D721Med (cell line): ENCODE results near the gene NEXN.
A peak's percentile ranks its signal among the peaks of the same experiment; 100 is the strongest.
"Not testable (repeated sequence)": the region's sequence is repeated elsewhere in the genome, so short reads cannot be mapped to it uniquely, and the experiment has no call there.

ENCODE experiments used
- DNase-seq: peaks from one replicate; pipeline ENCODE4 v3.0.0; 2011; ENCODE audit warnings: low spot score; ENCODE audit not compliant: insufficient read length
- FAIRE-seq: peaks from 2 replicates; lab custom pipeline; 2011; peaks lifted over from hg19 to GRCh38; lab: Jason Lieb, UNC
- CTCF ChIP-seq: IDR thresholded peaks from 2 replicates; pipeline ENCODE4 v1.5.1; 2012; ENCODE audit warnings: mild to moderate bottlenecking, control low read depth; ENCODE audit not compliant: insufficient read depth; ENCODE audit errors: missing control alignments

NEXN gene

DNA sequence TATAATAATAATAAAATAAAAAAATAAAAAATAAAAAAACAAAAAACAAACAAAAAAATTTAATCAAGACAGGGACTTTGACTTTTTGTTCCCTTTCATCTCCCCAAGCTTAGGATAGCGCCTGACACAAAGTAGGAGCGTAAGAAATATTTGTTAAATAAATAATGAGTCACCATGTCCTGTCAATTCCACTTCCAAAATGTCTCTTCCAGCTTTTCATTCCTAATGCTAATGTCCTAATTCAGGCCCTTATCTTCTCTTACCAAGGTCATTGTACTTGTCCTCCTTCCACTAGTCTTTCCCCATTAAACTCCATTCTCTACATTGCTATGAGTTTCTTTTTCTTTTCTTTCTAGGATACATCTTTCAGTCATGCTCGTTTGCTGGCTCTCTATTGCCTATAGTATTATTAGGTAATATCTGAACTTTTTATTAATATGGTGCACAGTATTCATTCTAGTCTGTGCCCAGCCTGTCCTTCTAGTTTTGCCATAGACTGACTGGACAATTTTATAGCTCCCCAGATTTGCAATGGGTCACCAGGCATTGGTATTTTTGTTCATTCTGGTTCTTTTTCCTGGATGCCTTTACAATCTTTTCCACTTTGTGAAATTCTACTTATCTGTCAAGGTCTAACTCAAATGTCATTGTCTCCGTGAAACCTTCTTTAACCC, 11.4 kb downstream of the NEXN start:
- no peak for TF ChIP-seq CTCF
- no peak for DNase-seq
- no peak for FAIRE-seq

DNA sequence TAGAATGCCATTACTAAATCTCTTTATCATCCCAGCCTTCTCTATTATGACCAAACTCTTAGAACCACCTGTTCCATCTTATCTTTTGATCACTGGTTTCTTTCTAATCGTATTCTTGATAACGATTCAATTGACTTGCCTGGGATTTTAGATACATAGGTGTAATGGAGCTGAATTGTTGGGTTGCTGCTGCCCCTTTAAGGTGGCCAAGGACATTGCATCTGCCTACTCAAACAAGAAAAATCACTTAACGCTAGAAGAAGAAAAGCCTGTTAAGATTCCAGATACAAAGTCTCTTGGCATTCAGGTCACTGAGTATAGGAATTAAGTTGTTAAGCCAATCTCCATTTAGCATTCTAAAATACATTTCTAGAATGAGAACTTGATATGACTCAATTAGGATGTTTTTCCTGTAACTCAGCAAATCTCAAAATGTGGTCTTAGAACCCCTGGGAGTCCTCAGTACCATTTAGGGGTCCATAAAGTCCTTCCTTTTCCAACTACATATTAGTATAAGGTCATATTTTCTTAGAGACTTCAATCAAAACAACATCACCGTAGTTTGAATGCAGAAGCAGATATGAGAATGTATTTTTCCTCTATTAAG, 12.4 kb downstream of the NEXN start:
- TF ChIP-seq CTCF: peak; percentile 83
- FAIRE-seq (peak; percentile 82), DNase-seq (no peak)

- TF ChIP-seq CTCF: no peak
- no peak for FAIRE-seq
- no peak for DNase-seq
Measured at GRCh38 chr1:77905603-77906002, 17.2 kb downstream of the NEXN start.

DNA sequence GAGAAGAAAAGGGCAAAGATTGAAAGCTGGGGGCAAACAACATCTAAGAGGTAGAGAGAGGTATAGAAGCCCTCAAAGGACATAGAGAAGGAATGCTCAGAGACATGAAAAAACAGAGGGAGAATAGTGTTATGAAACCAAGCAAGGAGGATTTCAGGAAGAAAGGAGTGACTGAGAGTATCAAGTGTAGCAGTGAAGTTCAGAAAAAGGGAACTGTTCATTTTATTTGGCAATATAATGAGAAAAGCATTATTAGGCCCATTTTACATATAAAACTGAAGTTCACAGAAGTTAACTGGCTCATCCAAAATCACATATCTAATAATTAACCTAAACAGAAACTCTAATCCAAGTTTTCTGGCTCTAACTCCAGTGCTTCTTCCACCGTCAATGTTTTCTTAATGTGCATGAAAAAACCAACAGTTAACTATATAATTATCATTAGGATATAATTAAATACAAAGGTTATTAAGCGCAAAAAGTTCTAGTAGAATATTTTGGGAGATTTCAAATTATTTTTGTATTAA, 17.7 kb downstream of the NEXN start:
- DNase-seq (no peak), FAIRE-seq (no peak)
- TF ChIP-seq CTCF: no peak

GRCh38 chr1:77906624-77907023, 18.2 kb downstream of the NEXN start:
- TF ChIP-seq CTCF: no peak
- FAIRE-seq (no peak), DNase-seq (no peak)

GRCh38 chr1:77910116-77910515, 21.7 kb downstream of the NEXN start:
- no peak for DNase-seq
- FAIRE-seq: no peak
- no peak for TF ChIP-seq CTCF

- not testable (repeated sequence) for FAIRE-seq, DNase-seq
Measured at GRCh38 chr1:77918918-77919317, 30.5 kb downstream of the NEXN start.
